Measurements from ENCODE around the gene SERPINA9.
"Not testable (repeated sequence)": the region's sequence is repeated elsewhere in the genome, so short reads cannot be mapped to it uniquely, and the experiment has no call there.

Gene SERPINA9

DNA sequence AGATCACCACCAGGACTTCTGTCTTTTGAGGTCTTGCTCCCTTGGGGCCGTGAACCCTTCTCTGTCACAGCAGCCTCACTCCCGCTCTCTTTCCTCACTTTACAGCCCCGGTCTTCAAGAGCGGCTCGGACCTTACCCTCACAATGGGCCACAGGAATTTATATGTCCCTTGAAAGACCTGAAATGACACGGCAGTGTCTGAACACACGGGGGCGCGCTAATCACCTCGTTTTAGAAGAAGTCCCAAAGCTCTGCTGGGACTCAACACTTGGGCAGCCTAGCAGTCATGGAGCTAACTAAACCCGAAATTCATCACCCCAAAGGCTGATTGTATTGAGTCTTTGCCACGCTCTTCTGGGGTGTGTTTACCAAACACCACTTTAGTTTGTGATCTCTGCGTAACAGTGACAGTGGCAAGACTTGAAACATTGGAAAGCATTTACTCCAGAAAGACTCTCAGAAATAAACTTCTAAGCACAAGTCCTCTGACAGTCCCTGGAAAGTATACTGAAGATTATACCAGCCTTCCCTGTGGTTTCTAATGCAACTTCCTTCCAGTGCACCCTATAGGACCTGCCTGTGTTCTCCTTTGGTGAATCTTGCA lies 52.4 kb downstream of the SERPINA9 start:
- DNase-seq (ENCODE audit: low read depth) = peak; percentile 6

- no peak for DNase-seq (ENCODE audit: low read depth)
Observed at GRCh38 chr14:94421316-94421715, 54.7 kb downstream of the SERPINA9 start.

DNA sequence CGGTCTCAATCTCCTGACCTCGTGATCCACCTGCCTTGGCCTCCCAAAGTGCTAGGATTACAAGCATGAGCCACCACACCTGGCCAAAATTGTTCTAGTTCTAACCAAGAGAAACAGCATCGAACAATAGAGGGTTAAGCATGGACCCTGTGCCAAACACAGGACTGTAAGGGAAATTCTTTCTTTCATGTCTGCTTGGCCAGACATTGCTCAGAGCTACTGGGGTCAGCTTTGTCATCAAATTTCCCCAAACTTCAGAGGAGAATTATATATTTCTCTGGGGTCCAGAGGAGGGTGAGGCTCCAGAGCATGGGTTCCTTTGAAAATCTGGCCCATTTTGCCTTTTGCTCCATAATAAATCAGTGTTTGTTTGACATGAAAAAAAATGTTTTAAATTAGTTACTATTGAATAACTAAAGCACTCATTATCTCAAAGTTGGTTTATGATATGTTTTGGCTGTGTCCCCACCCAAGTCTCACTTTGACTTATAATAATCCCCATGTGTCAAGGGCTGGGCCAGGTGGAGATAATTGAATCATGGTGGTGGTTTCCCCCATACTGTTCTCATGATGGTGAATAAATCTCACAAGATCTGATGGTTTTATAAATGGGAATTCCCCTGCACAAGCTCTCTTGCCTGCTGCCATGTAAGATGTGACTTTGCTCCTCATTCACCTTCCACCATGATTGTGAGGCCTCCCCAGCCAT lies 58.3 kb downstream of the SERPINA9 start:
- DNase-seq (ENCODE audit: low read depth) = not testable (repeated sequence)

Measured in activated T-cell treated with anti-CD3 and anti-CD28 coated beads for 1 hour (primary cell).